ENCODE results near the gene ANAPC1.
"Not testable (repeated sequence)": the region's sequence is repeated elsewhere in the genome, so short reads cannot be mapped to it uniquely, and the experiment has no call there.

The ANAPC1 gene, protein sequence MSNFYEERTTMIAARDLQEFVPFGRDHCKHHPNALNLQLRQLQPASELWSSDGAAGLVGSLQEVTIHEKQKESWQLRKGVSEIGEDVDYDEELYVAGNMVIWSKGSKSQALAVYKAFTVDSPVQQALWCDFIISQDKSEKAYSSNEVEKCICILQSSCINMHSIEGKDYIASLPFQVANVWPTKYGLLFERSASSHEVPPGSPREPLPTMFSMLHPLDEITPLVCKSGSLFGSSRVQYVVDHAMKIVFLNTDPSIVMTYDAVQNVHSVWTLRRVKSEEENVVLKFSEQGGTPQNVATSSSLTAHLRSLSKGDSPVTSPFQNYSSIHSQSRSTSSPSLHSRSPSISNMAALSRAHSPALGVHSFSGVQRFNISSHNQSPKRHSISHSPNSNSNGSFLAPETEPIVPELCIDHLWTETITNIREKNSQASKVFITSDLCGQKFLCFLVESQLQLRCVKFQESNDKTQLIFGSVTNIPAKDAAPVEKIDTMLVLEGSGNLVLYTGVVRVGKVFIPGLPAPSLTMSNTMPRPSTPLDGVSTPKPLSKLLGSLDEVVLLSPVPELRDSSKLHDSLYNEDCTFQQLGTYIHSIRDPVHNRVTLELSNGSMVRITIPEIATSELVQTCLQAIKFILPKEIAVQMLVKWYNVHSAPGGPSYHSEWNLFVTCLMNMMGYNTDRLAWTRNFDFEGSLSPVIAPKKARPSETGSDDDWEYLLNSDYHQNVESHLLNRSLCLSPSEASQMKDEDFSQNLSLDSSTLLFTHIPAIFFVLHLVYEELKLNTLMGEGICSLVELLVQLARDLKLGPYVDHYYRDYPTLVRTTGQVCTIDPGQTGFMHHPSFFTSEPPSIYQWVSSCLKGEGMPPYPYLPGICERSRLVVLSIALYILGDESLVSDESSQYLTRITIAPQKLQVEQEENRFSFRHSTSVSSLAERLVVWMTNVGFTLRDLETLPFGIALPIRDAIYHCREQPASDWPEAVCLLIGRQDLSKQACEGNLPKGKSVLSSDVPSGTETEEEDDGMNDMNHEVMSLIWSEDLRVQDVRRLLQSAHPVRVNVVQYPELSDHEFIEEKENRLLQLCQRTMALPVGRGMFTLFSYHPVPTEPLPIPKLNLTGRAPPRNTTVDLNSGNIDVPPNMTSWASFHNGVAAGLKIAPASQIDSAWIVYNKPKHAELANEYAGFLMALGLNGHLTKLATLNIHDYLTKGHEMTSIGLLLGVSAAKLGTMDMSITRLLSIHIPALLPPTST (N-terminal part only)

GRCh38 chr2:111883661-111884591 is at the start of gene ANAPC1:
ANAPC1 (minus strand) TSS chr2:111884193; CDS start chr2:111880825, 3,368 bp downstream.
- FAIRE-seq: no peak

- FAIRE-seq: no peak
These were observed 48.9 kb upstream of the ANAPC1 start for GRCh38 chr2:111932841-111933291.

DNA sequence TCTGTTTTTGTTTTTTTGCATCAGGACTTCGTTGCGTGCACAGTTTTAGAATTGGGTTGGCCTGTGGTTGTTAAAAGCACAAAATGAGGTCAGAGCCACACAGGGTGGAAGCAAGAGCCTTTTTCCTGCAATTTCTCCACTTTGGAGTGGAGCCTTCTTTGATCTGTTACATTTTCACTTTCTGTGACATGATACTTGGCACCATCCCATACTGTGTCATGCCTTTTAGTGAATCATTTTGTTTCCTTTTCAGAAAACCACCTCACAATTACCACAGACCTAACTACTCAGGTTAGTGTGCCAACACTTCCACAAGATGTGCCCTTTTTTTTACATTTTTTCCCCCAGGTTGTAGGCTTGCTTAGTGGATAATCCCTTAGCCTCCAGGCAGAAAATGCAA is 46.9 kb upstream of the ANAPC1 start:
- no peak for FAIRE-seq

- FAIRE-seq: no peak
These were observed 46.4 kb upstream of the ANAPC1 start for GRCh38 chr2:111930409-111930808.

DNA sequence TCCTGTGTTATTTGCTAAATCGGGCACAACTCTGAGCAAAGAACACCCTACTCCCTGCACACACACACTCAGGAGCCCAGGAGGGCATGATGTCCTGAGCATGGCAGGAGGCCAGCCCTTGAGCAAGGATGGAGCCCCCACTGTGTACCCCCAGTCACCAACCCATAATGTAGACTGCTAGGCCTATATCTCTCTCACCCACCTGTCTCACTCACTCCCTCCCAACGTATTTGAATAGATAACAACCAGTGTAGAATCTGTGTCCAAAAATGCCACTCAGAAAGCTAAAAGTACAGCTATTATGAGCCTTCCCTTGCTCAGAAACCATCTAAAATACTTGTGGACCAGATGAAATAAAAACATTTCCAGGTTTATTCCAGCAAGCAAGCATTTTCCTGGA is 43.7 kb upstream of the ANAPC1 start:
- FAIRE-seq: no peak

GRCh38 chr2:111924617-111925107 is 40.7 kb upstream of the ANAPC1 start:
- FAIRE-seq: no peak

- FAIRE-seq: no peak
These were observed 39.3 kb upstream of the ANAPC1 start for GRCh38 chr2:111923276-111923804.

GRCh38 chr2:111919794-111920608 is 36.0 kb upstream of the ANAPC1 start:
- no peak for FAIRE-seq

- FAIRE-seq: no peak
These were observed 35.4 kb upstream of the ANAPC1 start for GRCh38 chr2:111919365-111919764.

DNA sequence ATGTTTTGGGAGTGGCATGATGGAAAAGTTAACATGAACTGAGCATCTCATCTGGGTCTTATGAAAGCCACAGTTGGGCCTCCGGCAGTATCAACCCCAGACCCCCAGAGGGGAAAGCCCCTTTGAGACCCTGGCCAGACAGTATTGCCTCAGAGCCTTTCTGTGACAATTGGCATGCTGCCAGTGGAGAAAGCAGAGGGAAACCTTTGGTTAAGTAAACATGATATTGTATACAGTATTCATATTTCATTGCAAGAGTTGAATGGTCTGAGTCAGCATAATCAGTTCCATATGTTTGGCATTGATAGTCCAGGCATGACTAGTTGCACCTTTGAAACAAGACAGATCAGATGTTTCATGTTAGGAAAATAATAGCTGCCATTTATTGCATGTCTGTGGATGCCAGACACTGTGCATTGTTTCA is 34.4 kb upstream of the ANAPC1 start:
- FAIRE-seq: no peak

DNA sequence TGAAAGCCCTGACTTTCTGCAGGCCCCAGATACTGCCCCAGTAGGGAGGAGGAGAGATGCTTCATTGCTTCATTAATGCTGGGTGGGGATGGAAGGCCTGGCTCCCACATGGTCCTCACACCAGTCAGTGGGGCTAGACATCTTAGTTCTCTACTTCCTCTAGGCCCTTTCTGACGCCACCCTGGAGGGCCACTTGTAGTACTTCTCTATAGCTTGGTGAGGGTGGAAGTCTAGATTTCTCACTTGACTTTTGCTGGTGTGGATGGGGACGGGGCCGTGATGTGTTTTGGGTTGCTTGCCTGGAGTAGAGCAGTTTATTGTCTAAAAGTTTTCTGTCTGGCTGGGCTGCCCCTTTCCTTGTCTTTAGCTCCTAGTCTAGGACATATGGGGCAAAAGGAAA is 33.1 kb upstream of the ANAPC1 start:
- no peak for FAIRE-seq

GRCh38 chr2:111912547-111912946 is 28.6 kb upstream of the ANAPC1 start:
- no peak for FAIRE-seq

- FAIRE-seq: not testable (repeated sequence)
These were observed 27.4 kb upstream of the ANAPC1 start for GRCh38 chr2:111911295-111911977.

DNA sequence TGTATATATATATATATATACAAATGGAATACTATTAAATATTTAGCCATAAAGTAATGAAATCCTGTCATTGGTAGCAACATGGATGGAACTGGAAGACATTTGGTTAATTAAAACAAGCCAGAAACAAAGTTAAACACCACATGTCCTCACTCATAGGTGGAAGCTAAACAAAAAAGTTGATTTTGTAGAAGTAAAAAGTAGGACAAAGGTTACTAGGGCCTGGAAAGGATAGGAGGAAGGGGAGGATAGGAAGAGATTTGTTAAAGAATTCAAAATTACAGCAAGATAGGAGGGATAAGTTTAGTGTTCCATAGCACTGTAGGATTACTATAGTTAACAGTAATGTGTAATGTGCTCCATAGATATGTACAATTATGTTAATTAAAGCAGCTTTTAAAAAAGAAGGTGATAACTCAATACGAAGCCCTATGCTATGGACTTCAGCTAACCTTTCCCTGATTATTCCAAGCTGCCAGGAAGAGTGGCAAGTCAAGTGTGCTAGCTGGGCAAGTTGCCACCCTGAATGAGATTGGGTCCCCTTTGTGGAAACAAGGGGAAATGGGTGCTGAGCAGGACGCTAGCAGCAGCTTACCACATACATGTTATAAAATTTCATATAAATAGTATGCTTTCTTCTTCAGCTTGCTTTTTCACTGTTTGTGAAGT is 26.8 kb upstream of the ANAPC1 start:
- FAIRE-seq: no peak

- FAIRE-seq: not testable (repeated sequence)
These were observed 26.0 kb upstream of the ANAPC1 start for GRCh38 chr2:111909997-111910396.

DNA sequence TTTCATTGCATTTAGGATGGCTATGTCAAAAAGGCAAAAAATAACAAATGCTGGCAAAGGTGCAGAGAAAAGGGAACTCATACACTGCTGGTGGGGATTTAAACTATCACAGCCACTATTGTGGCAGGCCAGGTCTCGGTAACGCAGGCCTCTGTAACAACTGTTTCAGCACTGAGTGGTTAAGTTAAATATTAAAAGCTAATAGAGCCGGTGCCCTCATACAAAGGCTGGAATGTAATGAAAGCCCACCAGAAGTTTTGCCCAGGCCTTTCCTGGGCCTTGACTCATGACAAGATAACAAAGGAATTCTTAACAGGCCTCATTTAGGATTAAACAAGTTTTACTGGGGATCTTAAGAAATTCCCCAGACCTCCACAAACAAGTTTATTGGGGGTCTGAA is 25.1 kb upstream of the ANAPC1 start:
- FAIRE-seq: no peak

- no peak for FAIRE-seq
These were observed 24.6 kb upstream of the ANAPC1 start for GRCh38 chr2:111908578-111908977.

GRCh38 chr2:111905990-111906735 is 22.2 kb upstream of the ANAPC1 start:
- FAIRE-seq: no peak
